ENCODE results near the gene CZIB.
A peak's percentile ranks its signal among the peaks of the same experiment; 100 is the strongest.
"Not testable (repeated sequence)": the region's sequence is repeated elsewhere in the genome, so short reads cannot be mapped to it uniquely, and the experiment has no call there.

CZIB gene

DNA sequence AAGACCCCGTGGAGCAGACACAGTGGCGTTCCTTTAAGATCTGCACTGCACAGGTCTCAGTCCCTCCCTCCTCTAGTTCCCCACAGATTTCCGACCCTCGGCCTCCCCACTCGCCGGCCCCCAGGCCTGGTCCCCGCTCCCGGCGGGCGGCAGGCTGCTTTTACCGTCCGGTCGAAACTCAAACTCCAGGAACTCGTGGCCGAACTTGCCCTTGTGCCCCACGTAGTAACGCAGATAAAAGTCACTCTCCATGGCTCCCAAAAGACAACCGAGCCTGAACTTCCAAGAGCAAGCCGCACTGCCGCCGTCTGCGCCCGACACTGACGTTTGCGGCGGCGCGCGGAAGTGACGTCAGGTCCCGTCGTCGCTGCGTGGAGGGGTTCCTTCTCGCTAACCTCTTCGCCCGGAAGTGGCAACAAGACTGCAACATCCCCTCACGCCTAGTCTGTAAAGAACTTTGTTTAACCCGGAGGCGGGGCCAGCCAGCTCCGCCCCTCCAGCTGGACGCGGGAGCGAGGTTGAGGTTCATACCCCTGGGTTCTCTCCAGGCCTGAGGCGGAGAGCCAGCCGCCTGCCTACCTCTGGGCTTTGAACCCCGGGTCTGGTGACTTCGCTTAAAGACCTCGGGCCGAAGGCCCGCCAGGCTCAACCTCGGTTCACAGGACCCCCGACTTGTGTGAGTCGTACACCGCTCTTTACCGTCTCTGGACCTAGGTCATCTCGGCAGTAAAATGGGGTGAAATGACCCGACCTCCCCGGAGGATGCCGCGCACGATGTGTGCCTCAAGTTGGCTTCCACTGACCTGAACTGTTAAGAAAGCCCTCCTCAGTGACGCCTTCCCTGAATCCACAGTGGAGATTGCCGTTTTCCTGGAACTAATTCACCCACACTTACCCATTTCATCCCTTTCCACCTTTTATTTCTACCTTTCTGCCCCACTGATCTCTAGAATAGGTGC is 18.0 kb upstream of the CZIB start, which contains the start of gene MAGOH:
MAGOH (minus strand) TSS at position 322 of the 959 bp plus-strand sequence; CDS start at position 252, 70 bp downstream.
- peak; percentile 90 for DNase-seq

GRCh38 chr1:53237638-53238037 is 17.2 kb upstream of the CZIB start:
- no peak for DNase-seq

GRCh38 chr1:53220962-53221286 is 490 bp upstream of the CZIB start:
- no peak for DNase-seq

DNA sequence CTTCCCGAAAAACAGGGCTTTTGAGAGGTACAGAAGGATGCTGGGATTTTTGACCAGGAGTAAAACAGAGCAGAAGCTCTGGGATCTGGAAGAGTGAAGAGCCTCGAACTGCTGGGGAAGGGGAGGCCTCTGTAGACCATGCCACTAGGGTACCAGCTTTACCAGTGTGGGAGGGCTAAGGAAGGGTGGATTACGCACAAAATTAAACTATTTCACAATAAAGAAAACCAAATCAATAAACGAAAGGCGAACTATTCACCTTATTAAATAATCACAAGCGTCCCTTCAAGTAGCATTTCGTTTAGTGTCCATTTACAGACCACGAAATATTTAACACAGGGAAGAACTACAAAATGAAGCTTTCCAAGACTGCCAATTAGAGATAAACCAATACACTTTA is 723 bp downstream of the CZIB start:
- DNase-seq: no peak

- DNase-seq: no peak
Observed at GRCh38 chr1:53218201-53218600, 2.2 kb downstream of the CZIB start.

DNA sequence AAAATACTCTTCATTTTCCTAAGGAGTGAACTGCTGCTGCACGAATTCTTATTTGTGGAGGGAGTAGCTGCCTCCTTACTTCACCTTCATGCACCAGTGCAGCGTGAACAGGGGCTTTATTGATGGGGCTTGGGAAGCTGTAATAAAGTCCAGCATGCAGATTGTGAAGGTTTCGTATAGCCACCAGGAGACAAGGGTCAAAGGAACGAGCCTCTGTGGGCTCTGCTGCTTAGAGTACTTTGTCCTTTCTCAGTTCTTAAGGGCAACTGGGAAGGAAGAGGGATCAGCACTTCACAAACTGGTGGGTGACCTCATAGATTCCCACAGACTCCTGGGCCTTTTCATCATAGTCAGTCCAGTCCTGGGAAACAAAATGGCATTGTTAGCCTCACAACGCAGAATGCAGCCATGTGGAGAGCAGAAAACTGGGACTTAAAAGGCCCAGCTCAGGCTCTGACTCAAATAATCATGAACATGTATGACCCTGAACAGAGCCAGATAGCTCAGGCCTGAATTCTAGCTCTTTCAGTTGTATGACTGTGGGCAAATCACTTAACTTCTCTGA is 6.0 kb downstream of the CZIB start:
- no peak for DNase-seq

DNA sequence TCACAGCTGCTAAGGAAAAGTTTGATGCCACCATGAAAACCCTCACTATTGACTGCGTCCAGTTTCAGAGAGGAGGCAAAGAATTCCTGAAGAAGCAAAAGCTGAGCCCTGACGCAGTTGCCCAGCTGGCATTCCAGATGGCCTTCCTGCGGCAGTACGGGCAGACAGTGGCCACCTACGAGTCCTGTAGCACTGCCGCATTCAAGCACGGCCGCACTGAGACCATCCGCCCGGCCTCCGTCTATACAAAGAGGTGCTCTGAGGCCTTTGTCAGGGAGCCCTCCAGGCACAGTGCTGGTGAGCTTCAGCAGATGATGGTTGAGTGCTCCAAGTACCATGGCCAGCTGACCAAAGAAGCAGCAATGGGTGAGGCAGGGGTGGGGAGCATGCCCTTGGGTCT is 9.5 kb downstream of the CZIB start:
- no peak for DNase-seq

DNA sequence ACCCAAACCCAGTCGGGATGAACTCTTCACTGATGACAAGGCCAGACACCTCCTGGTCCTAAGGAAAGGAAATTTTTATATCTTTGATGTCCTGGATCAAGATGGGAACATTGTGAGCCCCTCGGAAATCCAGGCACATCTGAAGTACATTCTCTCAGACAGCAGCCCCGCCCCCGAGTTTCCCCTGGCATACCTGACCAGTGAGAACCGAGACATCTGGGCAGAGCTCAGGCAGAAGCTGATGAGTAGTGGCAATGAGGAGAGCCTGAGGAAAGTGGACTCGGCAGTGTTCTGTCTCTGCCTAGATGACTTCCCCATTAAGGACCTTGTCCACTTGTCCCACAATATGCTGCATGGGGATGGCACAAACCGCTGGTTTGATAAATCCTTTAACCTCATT is 10.1 kb downstream of the CZIB start:
- DNase-seq: no peak

DNA sequence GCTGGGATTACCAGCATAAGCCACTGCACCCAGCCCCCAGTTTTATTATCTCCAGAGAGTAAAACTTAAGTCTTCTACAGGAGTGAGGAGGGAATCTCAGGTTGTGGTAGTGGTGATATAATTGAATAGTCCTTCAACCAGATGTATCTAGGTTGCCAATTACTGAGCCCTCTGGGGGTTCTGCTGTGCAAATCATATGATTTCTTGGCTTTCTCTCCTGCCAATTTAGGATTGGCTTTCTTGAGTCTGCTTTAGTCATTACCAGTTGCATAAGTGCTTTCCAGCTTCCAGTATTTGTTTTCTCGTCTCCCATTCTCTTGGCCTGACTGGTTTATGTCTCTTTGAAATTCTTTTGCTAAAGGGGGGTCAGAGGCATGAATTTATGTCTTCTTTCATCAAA is 12.7 kb downstream of the CZIB start:
- no peak for DNase-seq

- DNase-seq: no peak
Observed at GRCh38 chr1:53206735-53207379, 13.6 kb downstream of the CZIB start.

DNA sequence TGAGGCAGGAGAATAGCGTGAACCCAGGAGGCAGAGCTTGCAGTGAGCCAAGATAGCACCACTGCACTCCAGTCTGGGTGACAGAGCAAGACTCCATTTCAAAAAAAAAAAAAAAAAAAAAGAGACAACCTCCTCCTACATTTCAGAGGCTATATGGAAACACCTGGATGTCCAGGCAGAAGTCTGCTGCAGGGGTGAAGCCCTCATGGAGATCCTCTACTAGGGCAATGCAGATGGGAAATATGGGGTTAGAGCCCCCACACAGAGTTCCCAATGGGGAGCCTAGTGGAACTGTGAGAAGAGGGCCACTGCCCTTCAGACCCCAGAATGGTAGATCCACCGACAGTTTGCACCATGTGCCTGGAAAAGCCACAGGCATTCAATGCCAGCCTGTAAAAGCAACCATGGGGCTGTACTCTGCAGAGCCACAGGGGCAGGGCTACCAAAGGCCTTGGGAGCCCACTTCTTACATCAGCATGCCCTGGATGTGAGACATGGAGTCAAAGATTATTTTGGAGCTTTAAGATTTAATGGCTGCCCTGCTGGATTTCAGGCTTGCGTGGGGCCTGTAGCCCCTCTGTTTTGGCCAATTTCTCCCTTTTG is 14.2 kb downstream of the CZIB start:
- DNase-seq: not testable (repeated sequence)

GRCh38 chr1:53205496-53205895 is 14.9 kb downstream of the CZIB start:
- DNase-seq: not testable (repeated sequence)

GRCh38 chr1:53203466-53203865 is 17.0 kb downstream of the CZIB start:
- no peak for DNase-seq

DNA sequence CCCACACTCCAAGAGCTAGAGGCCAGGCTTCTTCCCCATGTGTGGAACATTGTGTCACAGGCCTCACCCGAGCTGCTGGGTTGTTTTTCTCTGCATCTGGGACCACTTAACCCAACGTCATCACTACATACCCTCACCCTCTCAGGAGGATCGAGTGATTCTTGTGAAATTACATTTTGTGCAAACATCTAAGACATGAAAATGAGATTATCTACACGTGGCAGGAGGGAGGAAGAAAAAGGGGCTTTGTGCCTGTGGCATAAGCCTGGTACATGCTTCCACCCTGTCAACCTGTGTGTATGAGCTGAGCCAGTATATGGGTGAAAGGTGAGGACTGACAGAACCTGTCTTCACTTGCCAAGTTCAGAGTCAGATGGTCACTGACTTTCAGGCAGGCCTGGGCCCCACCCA is 22.2 kb downstream of the CZIB start:
- no peak for DNase-seq

GRCh38 chr1:53197291-53198200 is 22.9 kb downstream of the CZIB start:
- DNase-seq: no peak

- DNase-seq: peak; percentile 86
Observed at GRCh38 chr1:53196485-53197290, 23.7 kb downstream of the CZIB start, which contains the start of gene CPT2. Gene CPT2, plus strand, starts transcription at chr1:53196824. Its CDS starts 120 bp downstream, at chr1:53196944.

GRCh38 chr1:53196017-53196484 is 24.4 kb downstream of the CZIB start:
- no peak for DNase-seq

DNA sequence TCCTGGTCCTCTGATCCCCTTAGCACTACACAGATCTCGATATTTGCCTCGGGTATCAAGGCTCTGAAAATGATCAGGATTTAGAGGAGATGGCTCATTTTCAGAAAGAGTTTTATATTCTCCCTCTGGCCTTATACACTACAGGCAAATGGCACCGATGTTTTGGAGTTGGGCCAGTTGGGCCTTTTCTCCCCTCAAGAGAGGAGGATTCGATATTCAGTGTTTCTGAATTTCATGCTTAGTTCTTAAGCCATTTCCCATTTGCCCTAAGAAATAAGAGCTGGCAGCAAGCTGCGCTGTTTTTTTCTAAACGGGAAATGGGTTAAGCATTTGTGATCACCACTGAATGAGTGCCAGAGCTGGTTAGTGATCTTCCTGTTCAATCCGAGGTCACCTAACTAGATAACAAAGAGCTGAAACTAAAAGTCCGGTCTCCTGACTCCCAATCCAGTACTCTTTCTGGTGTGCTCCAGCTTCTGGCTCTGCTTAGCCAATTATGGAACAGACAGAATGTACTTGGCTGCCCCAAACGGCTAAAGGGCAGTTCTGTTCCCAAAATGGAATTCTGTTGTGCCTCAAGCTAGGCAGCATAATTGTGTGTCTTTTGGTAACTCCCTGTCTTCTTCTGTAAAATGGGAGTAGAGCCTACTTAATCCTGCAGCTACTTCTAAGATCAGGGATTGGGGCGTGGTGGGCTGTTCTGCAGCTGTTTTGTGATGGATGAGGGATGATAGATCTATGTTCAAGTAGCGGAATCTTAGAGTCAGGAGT is 25.0 kb downstream of the CZIB start:
- no peak for DNase-seq

GRCh38 chr1:53190210-53190611 is 30.2 kb downstream of the CZIB start:
- no peak for DNase-seq

- no peak for DNase-seq
Observed at GRCh38 chr1:53189061-53189460, 31.4 kb downstream of the CZIB start.

Data from NK-92 treated with Interleukin-12 subunit alpha and Interleukin-12 subunit beta, amount 100 ng/mL, for 24 hours (cell line).